ENCODE data around the gene PRKAG2.
A peak's percentile ranks its signal among the peaks of the same experiment; 100 is the strongest.

PRKAG2 gene

GRCh38 chr7:151631953-151632749, 244.8 kb downstream of the PRKAG2 start:
- peak overlapping the region; percentile 86 for H3K4me3 ChIP-seq (ENCODE audit: low read depth, low read length)
- peak; percentile 91 for DNase-seq (ENCODE audit: low read depth)
- peak; percentile 55 for TF ChIP-seq CTCF (IDR thresholded peaks at IDR 0.05; ENCODE audit: insufficient read depth, low read depth, low read length, missing control alignments)

GRCh38 chr7:151631570-151631952, 245.4 kb downstream of the PRKAG2 start:
- TF ChIP-seq CTCF (IDR thresholded peaks at IDR 0.05; ENCODE audit: insufficient read depth, low read depth, low read length, missing control alignments): no peak
- peak; percentile 50 for DNase-seq (ENCODE audit: low read depth)
- peak overlapping the region; percentile 86 for H3K4me3 ChIP-seq (ENCODE audit: low read depth, low read length)

- no peak for DNase-seq (ENCODE audit: low read depth)
- peak overlapping the region; percentile 86 for H3K4me3 ChIP-seq (ENCODE audit: low read depth, low read length)
- no peak for TF ChIP-seq CTCF (IDR thresholded peaks at IDR 0.05; ENCODE audit: insufficient read depth, low read depth, low read length, missing control alignments)
Observed at GRCh38 chr7:151630851-151631569, 245.9 kb downstream of the PRKAG2 start.

- DNase-seq (ENCODE audit: low read depth): no peak
- no peak overlapping the region for H3K4me3 ChIP-seq (ENCODE audit: low read depth, low read length)
- TF ChIP-seq CTCF (IDR thresholded peaks at IDR 0.05; ENCODE audit: insufficient read depth, low read depth, low read length, missing control alignments): no peak
Observed at GRCh38 chr7:151630358-151630757, 246.6 kb downstream of the PRKAG2 start.

GRCh38 chr7:151629713-151630272, 247.1 kb downstream of the PRKAG2 start:
- H3K4me3 ChIP-seq (ENCODE audit: low read depth, low read length): no peak overlapping the region
- no peak for TF ChIP-seq CTCF (IDR thresholded peaks at IDR 0.05; ENCODE audit: insufficient read depth, low read depth, low read length, missing control alignments)
- DNase-seq (ENCODE audit: low read depth): no peak

GRCh38 chr7:151628846-151629604, 247.9 kb downstream of the PRKAG2 start:
- H3K4me3 ChIP-seq (ENCODE audit: low read depth, low read length): no peak overlapping the region

More at GRCh38 chr7:151628846-151629604, 247.9 kb downstream of the PRKAG2 start:
- TF ChIP-seq CTCF (IDR thresholded peaks at IDR 0.05; ENCODE audit: insufficient read depth, low read depth, low read length, missing control alignments): no peak
- no peak for DNase-seq (ENCODE audit: low read depth)
